Measurements from ENCODE around the gene ARHGAP8. TPM values are rescaled to one million over a fixed set of nuclear protein-coding genes. Genes with fewer than 3 reads are reported as not detected.

The ARHGAP8 gene
- total and polyA plus RNA-seq, 2 of the 13 experiments (the other 11 are each of a cell fraction or from before 2014, with no cell fraction given), result 0.07 TPM; not detected in 1

GRCh38 chr22:44759001-44759400 is 6.6 kb downstream of the ARHGAP8 start (continued):
- TF ChIP-seq PLSCR1 (CRISPR knock-in tag; IDR thresholded peaks at IDR 0.05; ENCODE audit: borderline replicate concordance), result no peak
- TF ChIP-seq NR2F6 (IDR thresholded peaks at IDR 0.05), result no peak
- no peak for TF ChIP-seq NR2F6 (CRISPR knock-in tag; IDR thresholded peaks at IDR 0.05)
- TF ChIP-seq PRDM4 (CRISPR knock-in tag; IDR thresholded peaks at IDR 0.05; ENCODE audit: borderline replicate concordance), result no peak
- no peak for TF ChIP-seq SATB2 (CRISPR knock-in tag; IDR thresholded peaks at IDR 0.05)

- Histone ChIP-seq H3K9ac (ENCODE audit: insufficient read depth, low read depth, low read length) (no peak overlapping the region), H3K4me1 (ENCODE audit: insufficient read depth, low read length) (no peaks in the 10 kb centered on the region), H4K20me1 (ENCODE audit: insufficient read depth, low read length) (no peaks in the 10 kb centered on the region), H3K36me3 (replicated peaks in 1 of 2; ENCODE audit: control insufficient read depth in 1 of 2, insufficient read depth in 2 of 2, low read length in 2 of 2) (no peaks in the 10 kb centered on the region), H3K79me2 (ENCODE audit: insufficient read depth, low read length) (no peaks in the 10 kb centered on the region), H3K4me3 (replicated peaks in 1 of 3; ENCODE audit: insufficient read depth in 1 of 3, low read depth in 2 of 3, low read length in 3 of 3) (no peak overlapping the region), H3K27ac (ENCODE audit: extremely low read length, insufficient read depth, low read length) (no peak overlapping the region), H3K9me3 (ENCODE audit: low read length) (no peaks in the 10 kb centered on the region), H3K4me2 (ENCODE audit: low read depth, low read length) (no peak overlapping the region), H2AFZ (ENCODE audit: low read length) (no peak overlapping the region), H3K27me3 (ENCODE audit: control insufficient read depth in 1 of 2, insufficient read depth in 2 of 2, low read length in 2 of 2) (peaks cover 0 to 19% of the 10 kb centered on the region in 2 experiments; a peak in 3 of 5 replicates)
- TF ChIP-seq ZNF691 (CRISPR knock-in tag; IDR thresholded peaks at IDR 0.05; ENCODE audit: borderline replicate concordance, low read depth) (no peak), ZNF737 (CRISPR knock-in tag; IDR thresholded peaks at IDR 0.05; ENCODE audit: borderline replicate concordance) (no peak), ZNF788 (CRISPR knock-in tag; IDR thresholded peaks at IDR 0.05; ENCODE audit: borderline replicate concordance) (no peak), ZNF329 (CRISPR knock-in tag; IDR thresholded peaks at IDR 0.05; ENCODE audit: low read depth) (peak; percentile 92), TEF (CRISPR knock-in tag; IDR thresholded peaks at IDR 0.05) (no peak)
- 50% methylated on average over 14 of the region's 18 CpGs for WGBS (ENCODE audit: low lambda C conversion rate)
- ChIA-PET POLR2A (no interaction called here), CTCF (ENCODE audit: low intra/inter-chr PET ratio, low total read pairs) (no interaction called here)
- no TSS peak for BruUV-seq (replicated peaks)
- in situ Hi-C loops (cut with HindIII; ENCODE audit: extremely low pct_ligation_motif_present, low pct_unique_long_range_greater_than_20kb) (no loop called here), intact Hi-C loops (cut with micrococcal nuclease; ENCODE audit: unreplicated experiment) (no loop called here)
- DNase-seq (ENCODE audit: low spot score) (no peak), ATAC-seq (no peak), FAIRE-seq (no peak)
Measured at GRCh38 chr22:44759430-44760310, 7.3 kb downstream of the ARHGAP8 start.
